Osteocyte (in vitro differentiated cells): ENCODE data around the gene KCND1. TPM values are rescaled to one million over a fixed set of nuclear protein-coding genes. Genes with fewer than 3 reads are reported as not detected.

Experiments
- DNase-seq: peaks from one replicate; pipeline ENCODE4 v3.0.0; 2021; ENCODE audit warnings: mixed read lengths; ENCODE audit not compliant: unreplicated experiment; ENCODE audit errors: extremely low spot score
- H3K27ac Mint-ChIP-seq: one replicate; pipeline ENCODE4 v1.8.0; 2021; ENCODE audit warnings: mild to moderate bottlenecking, mixed read lengths; ENCODE audit not compliant: unreplicated experiment
- H3K27me3 Mint-ChIP-seq: one replicate; pipeline ENCODE4 v1.8.0; 2021; ENCODE audit warnings: mixed read lengths; ENCODE audit not compliant: unreplicated experiment
- H3K36me3 Mint-ChIP-seq: one replicate; pipeline ENCODE4 v1.8.0; 2021; ENCODE audit warnings: mixed read lengths; ENCODE audit not compliant: unreplicated experiment
- H3K4me1 Mint-ChIP-seq: one replicate; pipeline ENCODE4 v1.8.0; 2021; ENCODE audit warnings: mixed read lengths; ENCODE audit not compliant: unreplicated experiment
- H3K4me3 Mint-ChIP-seq: one replicate; pipeline ENCODE4 v1.8.0; 2021; ENCODE audit warnings: mild to moderate bottlenecking, moderate library complexity, mixed read lengths; ENCODE audit not compliant: unreplicated experiment
- H3K9me3 Mint-ChIP-seq: one replicate; pipeline ENCODE4 v1.8.0; 2021; ENCODE audit warnings: mixed read lengths; ENCODE audit not compliant: unreplicated experiment
- total RNA-seq: library from RNA; stranded (reverse); gene quantifications from 2 replicates; pipeline ENCODE4 v1.2.1, GENCODE V29; 2021
- TF ChIP-seq, protein P1 (sequence below): fragments of 200-600 bp; sonication (generic); IDR thresholded peaks from 2 replicates; pipeline ENCODE4 v1.5.0; 2021; ENCODE audit warnings: antibody characterized with exemption, mild to moderate bottlenecking, moderate library complexity

KCND1 gene
- total RNA-seq, 1 donor from 2014 or later, result 2.5 TPM

GRCh38 chrX:48911412-48912182 lies 60.0 kb downstream of the KCND1 start, which contains the start of gene SLC35A2:
SLC35A2 (minus strand) TSS chrX:48911646; CDS start chrX:48911636, 10 bp downstream.
- DNase-seq, result peak; percentile 89

More at GRCh38 chrX:48911412-48912182, 60.0 kb downstream of the KCND1 start, which contains the start of gene SLC35A2:
- peaks cover 12% of the 10 kb centered on the region for H3K4me1 Mint-ChIP-seq
- H3K4me3 Mint-ChIP-seq, result peak within 1 kb of the TSS; percentile 91
- H3K27me3 Mint-ChIP-seq, result no peaks in the 10 kb centered on the region
- H3K36me3 Mint-ChIP-seq, result peaks cover 1% of the 10 kb centered on the region
- TF ChIP-seq, protein P1, sequence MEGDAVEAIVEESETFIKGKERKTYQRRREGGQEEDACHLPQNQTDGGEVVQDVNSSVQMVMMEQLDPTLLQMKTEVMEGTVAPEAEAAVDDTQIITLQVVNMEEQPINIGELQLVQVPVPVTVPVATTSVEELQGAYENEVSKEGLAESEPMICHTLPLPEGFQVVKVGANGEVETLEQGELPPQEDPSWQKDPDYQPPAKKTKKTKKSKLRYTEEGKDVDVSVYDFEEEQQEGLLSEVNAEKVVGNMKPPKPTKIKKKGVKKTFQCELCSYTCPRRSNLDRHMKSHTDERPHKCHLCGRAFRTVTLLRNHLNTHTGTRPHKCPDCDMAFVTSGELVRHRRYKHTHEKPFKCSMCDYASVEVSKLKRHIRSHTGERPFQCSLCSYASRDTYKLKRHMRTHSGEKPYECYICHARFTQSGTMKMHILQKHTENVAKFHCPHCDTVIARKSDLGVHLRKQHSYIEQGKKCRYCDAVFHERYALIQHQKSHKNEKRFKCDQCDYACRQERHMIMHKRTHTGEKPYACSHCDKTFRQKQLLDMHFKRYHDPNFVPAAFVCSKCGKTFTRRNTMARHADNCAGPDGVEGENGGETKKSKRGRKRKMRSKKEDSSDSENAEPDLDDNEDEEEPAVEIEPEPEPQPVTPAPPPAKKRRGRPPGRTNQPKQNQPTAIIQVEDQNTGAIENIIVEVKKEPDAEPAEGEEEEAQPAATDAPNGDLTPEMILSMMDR, result no peak
- H3K27ac Mint-ChIP-seq, result peak within 1 kb of the TSS; percentile 94
- H3K9me3 Mint-ChIP-seq, result peaks cover 4% of the 10 kb centered on the region

Other genes starting within 250 kb of the KCND1 start
- not detected in 2 replicates for gene GLOD5, start 210.1 kb downstream of the KCND1 start, total RNA-seq
- not detected in 2 replicates for gene GATA1, start 185.3 kb downstream of the KCND1 start, total RNA-seq
- gene HDAC6, start 169.8 kb downstream of the KCND1 start, total RNA-seq, result 108 and 124 TPM in 2 replicates
- gene ERAS, start 145.3 kb downstream of the KCND1 start, total RNA-seq, result not detected in 2 replicates
- 13.1 and 14.8 TPM in 2 replicates for gene PCSK1N, start 136.2 kb downstream of the KCND1 start, total RNA-seq
- gene TIMM17B, start 74.1 kb downstream of the KCND1 start, total RNA-seq, result 45.6 and 50.0 TPM in 2 replicates
- gene PQBP1, start 73.9 kb downstream of the KCND1 start, total RNA-seq, result 69.8 and 78.3 TPM in 2 replicates
- gene SLC35A2, start 60.2 kb downstream of the KCND1 start, total RNA-seq, result 34.6 and 37.0 TPM in 2 replicates
- gene PIM2, start 52.8 kb downstream of the KCND1 start, total RNA-seq, result 6.4 and 7.3 TPM in 2 replicates
- 54.9 and 57.4 TPM in 2 replicates for gene OTUD5, start 14.2 kb downstream of the KCND1 start, total RNA-seq
- gene GRIPAP1, start 30.4 kb upstream of the KCND1 start, total RNA-seq, result 42.2 and 48.5 TPM in 2 replicates
- gene TFE3, start 71.5 kb upstream of the KCND1 start, total RNA-seq, result 44.7 and 51.8 TPM in 2 replicates
- 8.5 and 9.6 TPM in 2 replicates for gene CCDC120, start 87.2 kb upstream of the KCND1 start, total RNA-seq
- gene PRAF2, start 102.2 kb upstream of the KCND1 start, total RNA-seq, result 55.3 and 58.5 TPM in 2 replicates
- 91.3 and 95.8 TPM in 2 replicates for gene WDR45, start 108.0 kb upstream of the KCND1 start, total RNA-seq
- gene GPKOW, start 151.9 kb upstream of the KCND1 start, total RNA-seq, result 23.3 and 23.9 TPM in 2 replicates
- gene MAGIX, start 190.9 kb upstream of the KCND1 start, total RNA-seq, result 1.2 and 2.3 TPM in 2 replicates
- gene PLP2, start 200.1 kb upstream of the KCND1 start, total RNA-seq, result 97.4 and 100 TPM in 2 replicates
- gene PRICKLE3, start 214.5 kb upstream of the KCND1 start, total RNA-seq, result 7.7 and 8.5 TPM in 2 replicates
- 1.5 and 2.3 TPM in 2 replicates for gene SYP, start 228.3 kb upstream of the KCND1 start, total RNA-seq